HG02588 (cell line): ENCODE results near the gene CATSPER3.

Experiments used
- ATAC-seq: cut with Tn5 transposase; IDR thresholded peaks from one replicate; pipeline ENCODE4 v1.9.1; 2021; ENCODE audit warnings: mild to moderate bottlenecking, moderate library complexity; ENCODE audit not compliant: unreplicated experiment

Gene CATSPER3

DNA sequence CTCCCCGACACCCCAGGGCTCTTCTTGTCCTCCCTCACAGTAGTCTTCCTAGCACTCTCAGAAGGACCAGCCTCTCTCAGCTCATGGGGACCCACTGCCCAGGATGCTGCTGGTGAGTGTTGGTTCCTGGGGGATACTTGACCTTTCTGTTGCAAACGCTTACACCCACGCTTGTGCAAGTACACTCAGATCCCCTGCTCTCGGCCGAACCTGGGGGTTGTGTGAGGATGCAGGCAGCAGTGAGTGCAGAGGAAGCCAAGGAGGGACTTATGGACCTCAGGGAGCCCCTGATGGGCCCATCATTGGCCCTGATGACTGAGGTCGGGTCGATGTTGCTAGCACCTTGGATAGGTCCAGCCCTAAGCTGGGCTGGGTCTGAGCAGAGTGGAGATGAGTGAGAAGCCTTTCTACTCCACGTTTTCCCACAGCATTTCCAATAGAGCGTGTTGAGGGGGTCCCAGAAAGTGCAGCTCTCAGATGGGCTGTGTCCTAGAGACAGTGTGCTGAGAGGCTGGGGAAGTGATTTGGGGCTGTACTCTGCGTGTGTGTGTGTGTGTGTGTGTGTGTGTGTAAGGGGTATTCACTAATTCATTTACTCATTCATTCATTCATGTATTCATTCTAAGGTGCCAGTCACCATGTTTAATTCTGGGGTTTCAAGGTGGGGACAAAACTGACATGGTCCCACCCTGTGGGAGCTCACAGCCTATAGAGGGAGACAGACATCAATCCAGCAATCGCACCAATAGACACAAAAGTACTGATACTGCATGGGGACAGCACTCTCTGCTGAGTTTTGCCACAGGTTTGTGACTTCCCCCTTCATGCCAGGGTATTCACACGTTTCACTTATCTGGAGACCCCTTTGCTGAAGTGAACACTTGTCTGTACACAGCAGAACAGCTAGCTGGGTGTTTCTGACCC, 91.6 kb downstream of the CATSPER3 start:
- ATAC-seq, result no peak

DNA sequence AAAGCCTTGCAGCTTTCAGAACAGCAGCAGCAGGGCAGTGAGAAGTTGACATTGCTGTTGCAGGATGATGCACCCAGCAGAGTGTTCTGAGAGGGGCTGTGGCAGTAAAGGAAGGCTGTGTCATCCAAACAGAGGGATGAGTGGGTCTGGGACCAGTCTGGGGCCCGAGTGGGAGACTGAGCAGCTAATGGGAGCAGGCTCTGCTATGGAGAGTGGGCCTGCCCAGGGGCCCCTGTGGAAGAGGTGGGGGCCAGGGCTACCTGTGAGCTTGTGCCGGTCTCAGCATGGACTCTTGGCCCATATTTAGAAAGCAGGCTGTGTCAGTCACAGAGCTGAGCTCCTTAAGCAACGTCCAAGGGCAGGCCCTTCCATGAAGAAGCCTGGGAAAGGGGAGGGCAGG, 92.3 kb downstream of the CATSPER3 start:
- no peak for ATAC-seq

DNA sequence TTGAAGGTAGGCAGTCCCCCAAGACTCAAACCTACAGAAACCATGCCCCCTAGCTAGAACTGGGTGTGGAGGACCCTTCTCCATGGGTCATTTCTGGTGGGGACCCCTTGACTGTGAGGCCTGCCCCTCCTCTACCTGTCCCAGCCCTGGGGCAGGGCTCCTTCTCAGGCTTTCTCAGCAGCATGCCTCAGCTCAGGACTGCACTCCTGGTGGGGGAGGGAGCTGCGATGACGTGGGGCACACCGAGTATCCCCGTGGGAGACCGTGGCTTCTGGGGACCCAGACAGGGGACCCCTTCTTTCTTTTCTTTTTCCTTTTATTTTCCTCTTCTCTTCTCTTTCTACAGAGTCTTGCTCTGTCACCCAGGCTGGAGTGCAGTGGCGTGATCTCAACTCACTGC, 93.3 kb downstream of the CATSPER3 start:
- no peak for ATAC-seq
